ENCODE results near the gene FOXRED2.
"Not testable (repeated sequence)": the region's sequence is repeated elsewhere in the genome, so short reads cannot be mapped to it uniquely, and the experiment has no call there.

The FOXRED2 gene

GRCh38 chr22:36506637-36507517 lies at the start of gene FOXRED2:
TSS of gene FOXRED2 (minus strand) at chr22:36507040. CDS start at chr22:36506422, 618 bp downstream.
- peak; percentile 96 for DNase-seq

- DNase-seq = no peak
Observed at GRCh38 chr22:36554098-36554497, 47.3 kb upstream of the FOXRED2 start.

GRCh38 chr22:36552289-36552688 lies 45.4 kb upstream of the FOXRED2 start:
- no peak for DNase-seq

- peak; percentile 23 for DNase-seq
Observed at GRCh38 chr22:36550701-36551495, 44.1 kb upstream of the FOXRED2 start.

GRCh38 chr22:36549033-36549432 lies 42.2 kb upstream of the FOXRED2 start:
- no peak for DNase-seq

- no peak for DNase-seq
Observed at GRCh38 chr22:36548606-36549005, 41.8 kb upstream of the FOXRED2 start.

GRCh38 chr22:36546932-36547331 lies 40.1 kb upstream of the FOXRED2 start:
- DNase-seq = no peak

GRCh38 chr22:36546092-36546804 lies 39.4 kb upstream of the FOXRED2 start:
- DNase-seq = peak; percentile 42

- DNase-seq = no peak
Observed at GRCh38 chr22:36544107-36544620, 37.3 kb upstream of the FOXRED2 start.

GRCh38 chr22:36541831-36542411 lies 35.1 kb upstream of the FOXRED2 start:
- DNase-seq = no peak

GRCh38 chr22:36540867-36541642 lies 34.2 kb upstream of the FOXRED2 start:
- DNase-seq = no peak

GRCh38 chr22:36538529-36538928 lies 31.7 kb upstream of the FOXRED2 start:
- no peak for DNase-seq

GRCh38 chr22:36536717-36537116 lies 29.9 kb upstream of the FOXRED2 start:
- no peak for DNase-seq

GRCh38 chr22:36533320-36533719 lies 26.5 kb upstream of the FOXRED2 start:
- DNase-seq = not testable (repeated sequence)

- no peak for DNase-seq
Observed at GRCh38 chr22:36532466-36532865, 25.6 kb upstream of the FOXRED2 start.

GRCh38 chr22:36528795-36529751 lies 22.2 kb upstream of the FOXRED2 start, which contains the start of gene EIF3D:
TSS of gene EIF3D (minus strand) at chr22:36529166. CDS start at chr22:36526121, 3,045 bp downstream.
- peak; percentile 100 for DNase-seq

- no peak for DNase-seq
Observed at GRCh38 chr22:36528341-36528740, 21.5 kb upstream of the FOXRED2 start.

GRCh38 chr22:36522662-36523061 lies 15.8 kb upstream of the FOXRED2 start:
- DNase-seq = no peak

GRCh38 chr22:36520423-36520822 lies 13.6 kb upstream of the FOXRED2 start:
- DNase-seq = no peak

- DNase-seq = not testable (repeated sequence)
Observed at GRCh38 chr22:36519906-36520305, 13.1 kb upstream of the FOXRED2 start.

Data from retina (tissue), 1 donor.